Lower leg skin (tissue), 3 donors: ENCODE measurements around the gene ZBTB18.

Source experiments
- CTCF ChIP-seq, 3 donors: fragments of 450-650 bp; IDR thresholded peaks; one replicate each; pipeline ENCODE4 v1.5.1; 2016; ENCODE audit warnings: antibody characterized with exemption in 3 of 3, mild to moderate bottlenecking in 3 of 3, moderate library complexity in 2 of 3
- POLR2A ChIP-seq, 2 donors: fragments of 450-650 bp; IDR thresholded peaks; one replicate each; pipeline ENCODE4 v1.6.1; 2016 to 2017; ENCODE audit warnings: antibody characterized with exemption in 2 of 2, mild to moderate bottlenecking in 1 of 2, moderate library complexity in 1 of 2

GRCh38 chr1:244075247-244075722 is 24.2 kb downstream of the ZBTB18 start:
- TF ChIP-seq CTCF (IDR thresholded peaks at IDR 0.05) (no peak), POLR2A (IDR thresholded peaks at IDR 0.05) (no peak)
